Lower leg skin (tissue), 3 donors: Measurements from ENCODE around the gene DNAJC4.

Source experiments
- CTCF ChIP-seq, 3 donors: fragments of 450-650 bp; IDR thresholded peaks; one replicate each; pipeline ENCODE4 v1.5.1; 2016; ENCODE audit warnings: antibody characterized with exemption in 3 of 3, mild to moderate bottlenecking in 3 of 3, moderate library complexity in 2 of 3
- POLR2A ChIP-seq, 2 donors: fragments of 450-650 bp; IDR thresholded peaks; one replicate each; pipeline ENCODE4 v1.6.1; 2016 to 2017; ENCODE audit warnings: antibody characterized with exemption in 2 of 2, mild to moderate bottlenecking in 1 of 2, moderate library complexity in 1 of 2

- TF ChIP-seq CTCF (IDR thresholded peaks at IDR 0.05) (no peak), POLR2A (IDR thresholded peaks at IDR 0.05) (no peak)
These were observed 22.9 kb upstream of the DNAJC4 start for GRCh38 chr11:64207256-64208085.
